Activated T-cell treated with anti-CD3 and anti-CD28 coated beads, Interleukin-2, amount 50 U/mL, for 4 hours (primary cell): ENCODE data around the gene ZNRF1. TPM values are rescaled to one million over a fixed set of nuclear protein-coding genes. Genes with fewer than 3 reads are reported as not detected.
"Not testable (repeated sequence)": the region's sequence is repeated elsewhere in the genome, so short reads cannot be mapped to it uniquely, and the experiment has no call there.

ENCODE experiments used
- ATAC-seq, 2 donors: fragments of 200-7000 bp; cut with Tn5 transposase; one replicate each; pipeline ENCODE4 v1.10.0; 2021
- DNase-seq: peaks from one replicate; pipeline ENCODE4 v3.0.0-alpha.2; 2020
- H3K27me3 Mint-ChIP-seq: one replicate; pipeline ENCODE4 v1.8.0; 2021; ENCODE audit warnings: low read depth, mixed read lengths
- H3K36me3 Mint-ChIP-seq: one replicate; pipeline ENCODE4 v1.8.0; 2022; ENCODE audit warnings: mixed read lengths; ENCODE audit not compliant: insufficient read depth
- H3K4me1 Mint-ChIP-seq: one replicate; pipeline ENCODE4 v1.8.0; 2021; ENCODE audit warnings: low read depth, mixed read lengths
- H3K4me3 Mint-ChIP-seq: one replicate; pipeline ENCODE4 v1.8.0; 2021; ENCODE audit warnings: mild to moderate bottlenecking, moderate library complexity, mixed read lengths
- H3K9me3 Mint-ChIP-seq: one replicate; pipeline ENCODE4 v1.8.0; 2021; ENCODE audit warnings: mixed read lengths
- total RNA-seq, 3 donors: library from RNA; stranded (reverse); gene quantifications; one replicate each; pipeline ENCODE4 v1.2.1, GENCODE V29; 2021

ZNRF1 gene
- total RNA-seq, 3 donors from 2014 or later: 18.8 to 30.5 (median 25.0) TPM

- no peaks in the 10 kb centered on the region for H3K27me3 Mint-ChIP-seq
- peak; percentile 27 to 46 for ATAC-seq
- H3K4me1 Mint-ChIP-seq: peaks cover 36% of the 10 kb centered on the region
- H3K4me3 Mint-ChIP-seq: peak overlapping the region; percentile 49
- H3K36me3 Mint-ChIP-seq: no peaks in the 10 kb centered on the region
- H3K9me3 Mint-ChIP-seq: no peaks in the 10 kb centered on the region
- DNase-seq: no peak
Measured at GRCh38 chr16:75012380-75013081, 13.7 kb downstream of the ZNRF1 start.

- H3K36me3 Mint-ChIP-seq, H3K9me3 Mint-ChIP-seq, ATAC-seq, DNase-seq, H3K27me3 Mint-ChIP-seq: not testable (repeated sequence)
- H3K4me3 Mint-ChIP-seq: peak overlapping the region; percentile 21
- H3K4me1 Mint-ChIP-seq: peaks cover 36% of the 10 kb centered on the region
Measured at GRCh38 chr16:75013123-75013522, 14.3 kb downstream of the ZNRF1 start.

- Mint-ChIP-seq H3K4me1 (peaks cover 30% of the 10 kb centered on the region), H3K27me3 (no peaks in the 10 kb centered on the region), H3K9me3 (no peaks in the 10 kb centered on the region), H3K36me3 (no peaks in the 10 kb centered on the region), H3K4me3 (no peak overlapping the region)
- ATAC-seq (no peak), DNase-seq (no peak)
Measured at GRCh38 chr16:75014318-75014717, 15.5 kb downstream of the ZNRF1 start.

DNA sequence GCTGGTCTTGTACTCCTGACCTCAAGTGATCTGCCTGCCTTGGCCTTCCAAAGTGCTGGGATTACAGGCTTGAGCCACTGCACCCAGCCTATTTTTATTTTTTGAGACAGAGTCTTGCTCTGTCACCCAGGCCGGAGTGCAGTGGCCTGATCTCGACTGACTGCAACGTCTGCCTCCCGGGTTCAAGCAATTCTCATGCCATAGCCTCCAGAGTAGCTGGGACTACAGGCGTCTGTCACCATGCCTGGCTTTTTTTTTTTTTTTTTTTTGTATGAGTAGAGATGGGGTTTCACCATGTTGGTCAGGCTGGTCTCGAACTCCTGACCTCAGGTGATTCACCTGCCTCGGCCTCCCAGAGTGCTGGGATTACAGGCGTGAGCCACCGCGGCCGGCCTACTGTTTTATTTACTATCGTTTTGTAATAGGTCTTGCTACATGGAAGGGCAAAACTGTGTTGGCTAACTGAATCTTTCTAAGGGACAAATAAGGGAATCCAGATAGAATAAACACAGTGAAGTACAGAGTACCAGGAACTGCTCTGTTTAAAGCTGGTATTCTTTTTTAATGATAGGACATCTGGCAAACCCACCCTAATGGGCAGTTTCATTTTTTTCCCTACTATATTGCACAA is 17.7 kb downstream of the ZNRF1 start:
- H3K27me3 Mint-ChIP-seq, H3K9me3 Mint-ChIP-seq, DNase-seq, H3K4me3 Mint-ChIP-seq, ATAC-seq, H3K36me3 Mint-ChIP-seq: not testable (repeated sequence)
- peaks cover 25% of the 10 kb centered on the region for H3K4me1 Mint-ChIP-seq

GRCh38 chr16:75017670-75018525 is 19.1 kb downstream of the ZNRF1 start:
- no peak overlapping the region for H3K4me3 Mint-ChIP-seq
- H3K4me1 Mint-ChIP-seq: peaks cover 15% of the 10 kb centered on the region
- H3K9me3 Mint-ChIP-seq: peaks cover 9% of the 10 kb centered on the region
- ATAC-seq (no peak), DNase-seq (no peak)
- no peaks in the 10 kb centered on the region for H3K27me3 Mint-ChIP-seq
- H3K36me3 Mint-ChIP-seq: peaks cover 10% of the 10 kb centered on the region

GRCh38 chr16:75019007-75019406 is 20.2 kb downstream of the ZNRF1 start:
- Mint-ChIP-seq H3K36me3 (peaks cover 13% of the 10 kb centered on the region), H3K4me3 (no peak overlapping the region), H3K27me3 (no peaks in the 10 kb centered on the region), H3K4me1 (peaks cover 15% of the 10 kb centered on the region), H3K9me3 (peaks cover 9% of the 10 kb centered on the region)
- DNase-seq (no peak), ATAC-seq (no peak)

- peaks cover 9% of the 10 kb centered on the region for H3K9me3 Mint-ChIP-seq
- DNase-seq (no peak), ATAC-seq (no peak)
- H3K4me1 Mint-ChIP-seq: peaks cover 18% of the 10 kb centered on the region
- no peaks in the 10 kb centered on the region for H3K27me3 Mint-ChIP-seq
- H3K36me3 Mint-ChIP-seq: peaks cover 13% of the 10 kb centered on the region
- H3K4me3 Mint-ChIP-seq: no peak overlapping the region
Measured at GRCh38 chr16:75019586-75019985, 20.8 kb downstream of the ZNRF1 start.

DNA sequence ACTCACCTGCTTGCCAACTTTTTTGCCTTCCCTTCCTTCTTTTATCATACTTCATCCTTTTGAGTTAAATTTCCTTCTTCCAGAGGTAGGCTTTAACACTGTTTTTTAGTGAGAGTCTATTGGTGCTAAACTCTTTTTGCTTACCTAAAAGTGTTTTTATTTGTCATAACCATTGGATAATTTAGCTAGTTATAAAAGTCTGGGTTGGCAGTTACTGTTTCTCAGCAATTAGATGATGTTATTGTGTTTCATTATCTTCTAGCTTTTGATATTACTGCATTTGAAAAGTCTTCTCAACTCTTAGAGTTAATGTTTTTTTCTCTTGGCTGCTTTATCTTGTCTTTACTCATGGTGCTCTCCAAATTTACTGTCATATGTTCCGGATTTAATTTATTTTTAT is 22.6 kb downstream of the ZNRF1 start:
- Mint-ChIP-seq H3K4me1 (peaks cover 23% of the 10 kb centered on the region), H3K27me3 (no peaks in the 10 kb centered on the region), H3K4me3 (no peak overlapping the region), H3K36me3 (peaks cover 13% of the 10 kb centered on the region), H3K9me3 (peaks cover 9% of the 10 kb centered on the region)
- ATAC-seq (no peak), DNase-seq (no peak)

- ATAC-seq (no peak), DNase-seq (no peak)
- no peak overlapping the region for H3K4me3 Mint-ChIP-seq
- peaks cover 23% of the 10 kb centered on the region for H3K4me1 Mint-ChIP-seq
- H3K9me3 Mint-ChIP-seq: peaks cover 9% of the 10 kb centered on the region
- no peaks in the 10 kb centered on the region for H3K27me3 Mint-ChIP-seq
- peaks cover 13% of the 10 kb centered on the region for H3K36me3 Mint-ChIP-seq
Measured at GRCh38 chr16:75022567-75022966, 23.7 kb downstream of the ZNRF1 start.

DNA sequence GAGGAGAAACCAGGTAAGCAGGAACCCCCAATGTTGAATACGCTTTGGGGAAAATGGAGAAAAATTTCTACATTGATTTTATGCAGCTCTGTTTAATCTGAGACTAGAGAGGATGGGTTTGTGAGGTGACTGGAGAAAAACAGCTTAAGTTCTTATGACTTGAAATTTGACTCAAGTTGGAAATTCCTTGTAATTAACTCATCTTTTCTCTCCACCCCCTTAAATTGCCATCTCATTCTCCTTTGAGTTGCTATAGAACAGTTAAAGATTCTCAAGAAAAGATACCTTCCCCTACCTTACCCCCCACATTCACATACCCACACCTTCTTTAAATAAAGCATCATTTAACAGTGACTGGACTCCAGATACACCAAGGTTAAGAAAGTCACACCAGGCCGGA is 24.2 kb downstream of the ZNRF1 start:
- Mint-ChIP-seq H3K4me3 (no peak overlapping the region), H3K4me1 (peaks cover 23% of the 10 kb centered on the region), H3K36me3 (peaks cover 13% of the 10 kb centered on the region), H3K9me3 (peaks cover 9% of the 10 kb centered on the region), H3K27me3 (no peaks in the 10 kb centered on the region)
- DNase-seq: no peak
- ATAC-seq: peak; percentile 55 to 69

- Mint-ChIP-seq H3K9me3 (peaks cover 9% of the 10 kb centered on the region), H3K27me3 (no peaks in the 10 kb centered on the region)
Measured at GRCh38 chr16:75024182-75024581, 25.4 kb downstream of the ZNRF1 start.

GRCh38 chr16:75024594-75024993 is 25.8 kb downstream of the ZNRF1 start:
- Mint-ChIP-seq H3K27me3 (no peaks in the 10 kb centered on the region), H3K36me3 (peaks cover 13% of the 10 kb centered on the region), H3K4me3 (no peak overlapping the region), H3K4me1 (peaks cover 20% of the 10 kb centered on the region), H3K9me3 (peaks cover 9% of the 10 kb centered on the region)
- ATAC-seq: no peak
- DNase-seq: no peak

More at GRCh38 chr16:75024182-75024581, 25.4 kb downstream of the ZNRF1 start:
- Mint-ChIP-seq H3K4me3 (no peak overlapping the region), H3K4me1 (peaks cover 20% of the 10 kb centered on the region), H3K36me3 (peaks cover 13% of the 10 kb centered on the region)
- ATAC-seq (no peak), DNase-seq (no peak)

DNA sequence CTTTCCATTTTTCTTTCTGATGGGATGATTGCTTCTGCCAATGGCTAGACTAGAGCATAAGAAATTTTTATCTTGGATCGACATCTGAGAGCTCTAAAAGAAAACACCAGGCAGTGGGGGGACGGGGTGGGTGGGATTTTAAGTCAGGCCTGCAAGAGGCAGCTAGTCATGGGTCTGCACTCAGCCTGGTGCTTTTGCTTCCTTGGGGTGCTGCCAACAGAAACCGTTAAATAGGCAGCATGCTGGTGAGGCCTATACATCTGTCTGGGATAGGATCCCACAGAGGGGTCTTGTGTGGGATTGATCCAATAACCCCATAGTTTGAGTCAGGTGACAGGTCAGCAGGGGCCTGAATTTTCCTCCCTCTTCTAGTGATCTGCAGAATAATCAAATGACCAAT is 26.9 kb downstream of the ZNRF1 start:
- Mint-ChIP-seq H3K9me3 (peaks cover 9% of the 10 kb centered on the region), H3K4me1 (peaks cover 20% of the 10 kb centered on the region), H3K36me3 (peaks cover 13% of the 10 kb centered on the region), H3K27me3 (no peaks in the 10 kb centered on the region), H3K4me3 (no peak overlapping the region)
- ATAC-seq (no peak), DNase-seq (no peak)

GRCh38 chr16:75026239-75026891 is 27.5 kb downstream of the ZNRF1 start:
- not testable (repeated sequence) for H3K27me3 Mint-ChIP-seq, H3K9me3 Mint-ChIP-seq, ATAC-seq, H3K4me3 Mint-ChIP-seq, DNase-seq
- Mint-ChIP-seq H3K4me1 (peaks cover 20% of the 10 kb centered on the region), H3K36me3 (peaks cover 11% of the 10 kb centered on the region)
